Activated CD4-positive, CD25-positive, alpha-beta regulatory T cell treated with anti-CD3 and anti-CD28 coated beads, Interleukin-2, amount 50 U/mL, for 72 hours (primary cell): ENCODE results near the gene NDST4.

Experiments
- DNase-seq: peaks from one replicate; pipeline ENCODE4 v3.0.0; 2021

NDST4 gene

DNA sequence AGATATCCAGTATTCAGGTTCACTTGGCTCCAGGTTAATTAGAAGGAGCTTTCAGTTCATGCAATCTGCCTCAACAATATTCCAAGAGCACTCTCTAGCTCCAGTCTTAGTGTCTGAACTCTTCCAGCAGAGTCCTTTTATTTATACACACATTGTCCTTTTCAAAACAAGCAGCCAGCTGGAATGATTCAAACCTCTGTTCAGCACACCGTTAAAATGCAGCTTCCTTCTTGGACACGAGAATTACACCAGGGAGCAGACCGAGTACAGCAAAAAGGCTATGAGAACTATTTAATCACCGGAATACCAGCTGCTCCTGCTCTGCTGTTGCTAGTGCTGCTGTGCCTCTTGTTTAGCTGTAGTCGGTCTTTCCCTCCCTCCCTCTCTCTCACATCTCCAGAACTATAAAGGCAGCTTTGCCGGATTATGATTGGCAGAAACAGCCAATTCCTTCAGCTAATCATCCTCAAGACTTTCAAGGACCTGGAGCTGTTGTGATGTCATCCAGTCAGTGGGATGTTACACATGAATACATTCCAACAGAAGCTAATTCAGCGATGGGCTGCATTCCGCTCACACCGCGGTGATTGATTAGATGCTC, at the start of gene NDST4:
NDST4 (minus strand) TSS at position 115 of the 601 bp plus-strand sequence. CDS start 36,584 bp downstream, outside the sequence.
- DNase-seq, result no peak

DNA sequence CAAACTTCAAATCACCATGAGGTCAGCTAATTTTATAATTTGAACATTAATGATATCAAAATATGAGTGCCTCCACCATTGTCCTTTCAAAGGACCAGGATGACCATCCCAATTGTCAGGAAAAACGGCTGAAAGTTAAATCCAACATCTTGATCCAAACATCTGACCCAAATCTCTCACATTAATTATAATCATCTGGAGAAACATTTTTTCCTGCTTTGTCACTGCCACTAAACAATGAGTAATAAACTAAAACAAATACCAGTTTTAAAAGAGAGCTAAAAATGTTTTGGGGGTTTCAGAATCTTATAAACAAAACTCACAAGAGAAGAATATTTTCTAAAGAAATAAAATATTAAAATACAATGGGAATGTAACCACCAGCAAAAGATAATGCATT, 45.7 kb upstream of the NDST4 start:
- DNase-seq, result no peak

DNA sequence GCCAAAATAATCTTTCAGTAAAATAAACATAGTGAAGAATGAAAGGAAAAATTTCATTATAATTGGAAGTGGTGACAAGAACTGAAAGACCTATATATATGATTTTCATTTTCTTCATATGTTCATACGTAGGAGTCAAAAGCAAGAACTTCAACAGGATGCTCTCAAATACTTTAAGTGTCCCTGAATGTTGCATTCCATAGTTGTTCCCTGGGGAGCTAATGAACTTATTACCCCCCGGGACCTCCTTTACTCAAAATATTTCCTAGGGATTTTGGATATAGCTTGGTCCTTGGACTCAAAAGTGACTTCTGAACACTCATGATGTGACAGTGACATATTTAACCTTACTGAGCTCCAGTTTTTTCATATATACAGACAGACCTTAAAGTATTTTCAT, 44.9 kb upstream of the NDST4 start:
- no peak for DNase-seq

DNA sequence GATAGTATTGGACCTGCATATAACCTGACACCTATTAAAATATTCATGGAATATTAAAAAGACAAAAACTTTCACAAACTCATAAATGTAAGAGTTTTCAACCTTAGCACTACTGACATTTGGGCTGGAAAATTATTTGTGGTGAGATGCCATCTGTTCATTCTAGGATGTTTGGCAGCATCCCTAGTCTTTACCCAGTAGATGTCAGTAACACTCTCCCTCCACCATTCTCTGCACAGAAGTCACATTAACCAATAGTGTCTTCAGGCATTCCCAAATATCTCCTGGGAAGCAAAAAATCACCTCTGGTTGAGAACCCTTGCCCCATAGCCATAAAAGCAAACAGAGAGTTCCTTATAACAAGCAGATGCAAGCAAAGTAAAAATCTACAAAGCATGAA, 41.4 kb upstream of the NDST4 start:
- no peak for DNase-seq

DNA sequence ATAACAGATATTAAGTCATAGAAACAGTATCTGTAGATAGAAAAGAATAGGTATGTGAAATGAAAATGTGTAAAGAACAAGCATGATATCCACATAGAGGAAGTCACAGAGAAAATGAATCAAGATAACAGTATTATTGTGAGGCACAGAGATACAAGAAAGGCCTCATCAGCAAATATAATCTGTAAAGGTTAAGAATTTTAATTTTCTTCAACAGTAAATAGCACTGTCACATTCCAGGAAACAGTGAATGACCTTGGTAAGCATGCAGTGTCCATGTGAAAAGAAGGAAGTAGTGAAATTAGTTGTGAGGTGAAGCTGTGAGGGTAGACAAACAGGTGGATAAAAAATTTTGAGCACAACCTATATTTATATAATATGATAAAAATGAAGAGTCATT, 39.5 kb upstream of the NDST4 start:
- DNase-seq, result no peak

DNA sequence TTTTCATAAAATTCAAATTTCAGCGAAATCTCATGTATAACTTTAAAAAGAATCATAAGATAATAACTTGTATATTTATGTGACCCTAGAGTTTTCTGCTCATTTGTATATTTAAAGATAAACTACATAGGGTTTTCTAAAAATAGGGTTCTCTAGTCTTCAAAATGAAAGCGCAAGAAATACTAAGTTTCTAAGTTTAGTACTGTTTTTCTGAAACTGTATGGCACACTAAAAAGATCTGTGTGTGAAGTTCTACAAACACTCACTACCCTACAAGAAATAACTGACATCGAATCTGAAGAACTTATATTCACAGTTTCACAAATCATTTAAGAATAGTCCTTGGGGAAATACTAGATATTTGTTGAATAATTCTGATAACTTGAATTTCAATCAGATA, 38.7 kb upstream of the NDST4 start:
- DNase-seq, result no peak

DNA sequence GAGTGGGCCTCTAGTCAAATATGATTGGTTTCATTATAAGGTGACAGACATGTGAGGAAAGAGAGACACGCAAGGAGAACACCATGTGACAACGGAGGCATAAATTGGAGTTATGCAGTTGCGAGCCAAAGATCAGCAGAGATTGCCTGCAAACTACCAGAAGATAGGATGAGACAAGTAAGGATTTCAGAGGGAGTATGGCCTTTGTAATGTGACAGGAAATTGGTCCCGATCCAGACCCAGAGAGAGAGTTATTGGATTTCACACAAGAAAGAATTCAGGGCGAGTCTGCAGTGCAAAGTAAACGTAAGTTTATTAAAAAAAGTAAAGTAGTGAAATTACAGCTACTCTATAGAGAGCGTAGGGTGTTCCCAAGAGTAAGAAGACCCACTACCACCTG, 35.7 kb upstream of the NDST4 start:
- DNase-seq, result no peak

DNA sequence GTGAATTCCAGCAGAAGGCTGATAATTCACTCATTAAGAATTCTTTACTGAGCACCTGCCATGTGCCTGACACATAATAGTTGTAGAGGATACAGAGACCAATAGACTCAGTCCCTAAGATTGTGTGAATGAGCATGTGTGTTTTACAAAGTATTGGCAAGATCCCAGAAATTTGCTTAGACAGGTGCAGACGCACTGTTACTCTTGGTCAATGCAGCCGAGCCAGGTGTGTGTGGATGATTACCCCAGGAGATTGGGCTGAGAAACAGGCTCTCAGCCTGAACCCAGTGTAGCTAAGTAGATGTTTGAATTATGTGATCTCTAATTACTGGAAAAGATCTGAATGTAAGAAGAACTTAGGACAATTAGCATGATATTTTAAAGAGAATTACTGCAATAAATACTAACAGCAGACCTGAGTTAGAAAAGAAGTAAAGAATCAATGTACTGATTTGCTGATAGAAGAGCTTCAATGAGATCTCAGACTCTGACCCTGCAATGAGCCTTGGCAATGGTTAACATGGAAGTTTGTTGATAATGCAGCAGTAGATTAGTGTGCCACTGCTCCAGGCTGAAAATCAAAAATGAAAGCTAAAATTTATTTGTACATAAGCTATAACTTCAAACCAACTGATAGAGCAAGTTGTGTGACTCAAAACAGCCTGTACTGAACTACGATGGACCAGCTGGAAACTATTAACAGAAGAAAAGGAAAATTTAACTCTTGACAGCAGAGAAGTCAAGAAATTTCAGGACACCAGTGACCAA, 32.2 kb upstream of the NDST4 start:
- DNase-seq, result no peak

DNA sequence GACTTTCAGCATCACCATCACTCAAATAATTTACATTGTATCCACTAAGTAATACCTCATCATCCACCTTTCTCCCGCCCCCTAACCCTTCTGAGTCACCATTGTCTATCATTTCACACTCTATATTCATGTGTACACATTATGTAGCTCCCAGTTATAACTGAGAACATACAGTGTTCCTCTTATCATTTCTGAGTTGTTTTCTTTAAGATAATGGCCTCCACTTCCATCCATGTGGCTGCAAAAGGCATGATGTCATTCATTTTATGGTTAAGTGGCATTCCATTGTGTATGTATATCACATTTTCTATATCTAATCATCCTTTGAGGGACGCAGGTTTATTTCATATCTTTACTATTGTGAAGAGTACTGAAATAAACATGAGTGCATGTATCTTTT, 14.6 kb upstream of the NDST4 start:
- DNase-seq, result no peak

DNA sequence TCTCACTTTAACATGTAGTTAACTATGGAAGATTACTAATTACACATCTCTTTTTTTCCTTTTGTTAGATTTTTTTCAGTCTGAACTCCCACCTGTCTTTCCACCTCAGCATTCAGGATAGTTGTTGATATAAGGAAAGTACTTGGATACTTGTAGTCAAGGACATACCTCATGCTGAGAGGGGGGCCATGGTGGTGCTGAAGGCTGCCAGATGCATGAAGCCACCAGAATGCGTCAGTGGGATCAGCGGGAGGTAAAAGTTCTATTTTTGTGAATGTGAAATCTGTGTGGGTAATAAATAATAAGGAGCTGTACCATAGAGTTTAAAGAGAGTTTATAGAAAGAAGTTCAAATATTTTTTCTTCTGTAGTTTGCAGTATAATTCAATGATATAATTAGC, 13.1 kb upstream of the NDST4 start:
- no peak for DNase-seq

DNA sequence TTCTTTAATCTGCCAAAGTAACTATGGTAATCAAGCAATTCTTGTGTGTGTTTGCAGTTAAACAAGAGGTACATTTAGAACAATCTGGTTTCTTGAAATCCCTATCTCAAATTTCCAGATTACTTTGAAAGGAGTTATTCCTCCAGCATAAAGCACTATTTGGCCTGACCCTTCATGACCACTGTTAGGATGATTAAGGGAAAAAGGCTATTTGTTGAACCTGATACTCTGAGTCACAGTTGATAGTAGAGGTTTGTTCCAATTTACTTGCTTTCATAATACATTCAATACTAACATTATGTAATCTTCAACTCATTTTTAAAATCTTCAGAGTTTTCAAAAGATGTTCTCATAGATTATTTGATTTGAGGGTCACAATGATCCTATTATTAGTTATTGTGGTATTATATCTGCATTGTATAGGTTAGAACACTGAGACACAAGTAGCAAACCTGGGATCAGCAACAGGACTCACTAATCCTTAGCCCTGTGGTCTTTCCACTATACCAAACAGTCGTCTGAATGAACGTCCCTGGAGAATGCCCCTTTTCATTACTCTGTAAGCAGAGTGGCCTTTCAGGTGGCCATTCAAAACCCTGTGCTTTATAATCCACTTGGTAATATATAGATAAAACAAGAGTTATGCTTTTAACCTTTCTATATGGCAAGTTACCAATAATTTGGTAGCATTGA, 8.1 kb upstream of the NDST4 start:
- DNase-seq, result no peak

DNA sequence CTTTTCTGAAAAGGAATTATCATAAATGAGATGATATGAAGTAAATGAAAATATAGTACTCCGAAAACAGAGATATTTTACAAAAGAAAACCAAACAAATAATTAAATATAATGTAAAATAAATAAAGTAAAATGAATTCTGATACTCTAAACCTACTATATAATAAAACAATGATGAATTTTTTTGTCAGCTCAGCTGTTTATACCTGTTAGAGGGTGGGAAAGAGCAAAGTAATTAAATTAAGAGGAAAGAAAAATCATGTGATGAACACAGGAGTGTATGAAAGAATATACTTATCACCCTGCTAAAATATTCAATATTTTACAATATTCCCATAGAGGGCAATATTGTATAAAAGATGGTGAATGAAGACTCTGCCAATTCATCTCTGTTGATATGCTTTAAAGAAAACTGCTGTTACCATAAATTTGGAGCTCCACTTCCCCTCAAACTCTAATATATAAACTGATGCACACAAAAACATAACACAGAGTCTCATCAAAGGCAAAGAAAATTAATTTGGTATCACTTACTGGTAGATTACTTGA, 6.5 kb upstream of the NDST4 start:
- no peak for DNase-seq

DNA sequence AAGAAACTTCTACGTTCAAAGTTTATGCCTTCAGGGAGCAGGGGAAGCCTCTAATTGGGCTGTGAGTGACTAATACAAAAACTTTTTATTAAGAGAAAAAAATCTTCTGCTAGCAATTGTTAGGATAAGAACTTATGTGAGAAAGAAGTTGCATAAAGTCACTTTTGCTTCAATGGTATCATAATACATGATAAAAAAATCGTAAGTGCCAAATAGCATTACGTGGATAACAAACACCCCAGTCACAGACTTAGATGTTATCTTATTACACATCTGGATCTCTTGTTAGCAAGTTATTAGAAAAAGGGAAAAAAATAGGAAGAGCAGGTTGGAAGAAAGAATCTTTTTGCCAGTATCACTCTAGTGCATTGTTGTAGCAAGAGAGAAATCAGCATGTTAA, 4.2 kb upstream of the NDST4 start:
- no peak for DNase-seq

DNA sequence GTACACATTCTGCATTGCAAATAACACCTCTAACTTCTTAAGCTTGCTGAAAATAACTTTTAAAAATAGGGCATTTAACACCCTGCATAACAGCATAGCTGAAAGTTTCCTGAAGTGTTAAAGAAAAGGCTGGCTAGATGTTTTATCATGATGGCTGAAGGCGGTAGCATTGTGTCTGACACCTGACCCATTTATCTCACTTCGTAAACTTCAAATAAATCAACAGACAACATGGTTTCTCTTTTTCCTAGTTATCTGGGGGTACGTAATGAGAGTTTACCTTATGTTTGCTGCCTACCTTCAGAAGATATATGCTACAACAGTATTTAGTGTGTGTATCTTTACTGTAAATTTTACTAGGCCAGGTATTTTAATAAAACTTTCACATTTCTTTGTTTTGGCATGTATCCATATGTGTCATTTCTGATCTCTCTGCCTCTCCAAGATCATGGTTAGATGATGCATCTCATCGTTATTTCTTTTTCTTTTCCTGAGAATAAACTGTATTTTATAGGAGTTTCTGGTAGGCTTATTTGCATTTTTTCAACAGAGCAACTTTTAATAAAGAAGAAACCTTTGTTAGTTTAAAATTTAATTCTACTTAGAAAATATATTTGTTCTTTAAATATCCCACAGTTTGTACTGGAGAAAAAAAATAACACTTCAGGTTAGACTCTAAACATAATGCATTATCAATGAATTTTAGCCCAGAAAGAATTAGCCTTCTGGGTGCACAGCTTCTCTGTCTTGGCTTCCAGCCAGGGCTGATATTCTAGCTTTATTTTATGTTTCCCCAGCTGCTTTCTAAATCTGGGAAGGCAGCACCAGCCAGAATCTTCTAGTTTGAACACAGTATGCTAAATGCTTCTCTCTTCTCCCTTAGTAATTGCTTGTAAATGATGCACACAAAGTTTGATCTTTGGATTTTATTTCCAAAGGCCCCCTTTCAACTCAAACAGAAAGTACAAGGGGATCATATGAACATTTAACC, 2.9 kb downstream of the NDST4 start:
- DNase-seq, result no peak

DNA sequence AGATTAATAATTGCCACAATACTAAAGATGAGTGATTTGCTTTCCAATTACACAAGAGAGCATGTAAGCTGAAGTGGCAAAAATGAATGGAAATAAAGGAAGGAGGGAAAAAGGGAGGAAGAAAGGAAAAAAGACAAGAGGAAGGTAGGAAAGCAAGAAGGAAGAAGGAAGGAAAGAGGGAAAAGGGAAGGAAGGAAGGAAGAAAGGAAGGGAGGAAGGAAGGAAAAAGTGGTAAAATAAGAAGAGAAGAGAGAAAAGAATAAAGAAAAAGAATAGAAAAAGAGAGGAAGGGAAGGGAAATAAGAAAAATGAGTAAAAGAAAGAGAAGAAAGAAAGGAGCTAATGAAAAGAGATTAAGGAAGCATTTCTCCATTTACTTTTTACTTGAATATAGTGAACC, 4.6 kb downstream of the NDST4 start:
- no peak for DNase-seq

DNA sequence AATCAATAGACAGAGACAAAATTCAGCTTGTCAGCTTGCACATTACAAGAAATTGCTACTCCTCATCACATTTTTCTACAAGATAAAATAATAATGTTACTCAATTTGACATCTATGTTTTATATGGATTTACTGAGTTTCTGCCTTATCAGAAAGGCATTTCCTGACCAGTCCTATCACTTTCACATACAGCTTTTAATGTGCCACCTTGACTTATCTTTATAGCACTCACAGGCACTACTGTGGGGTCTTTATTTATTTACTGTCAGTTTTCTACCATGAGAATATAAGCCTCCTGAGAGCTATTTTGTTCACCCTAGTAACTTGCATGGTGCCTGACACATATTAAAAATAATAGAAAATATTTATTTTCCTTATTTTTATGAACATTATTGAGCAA, 6.0 kb downstream of the NDST4 start:
- no peak for DNase-seq

DNA sequence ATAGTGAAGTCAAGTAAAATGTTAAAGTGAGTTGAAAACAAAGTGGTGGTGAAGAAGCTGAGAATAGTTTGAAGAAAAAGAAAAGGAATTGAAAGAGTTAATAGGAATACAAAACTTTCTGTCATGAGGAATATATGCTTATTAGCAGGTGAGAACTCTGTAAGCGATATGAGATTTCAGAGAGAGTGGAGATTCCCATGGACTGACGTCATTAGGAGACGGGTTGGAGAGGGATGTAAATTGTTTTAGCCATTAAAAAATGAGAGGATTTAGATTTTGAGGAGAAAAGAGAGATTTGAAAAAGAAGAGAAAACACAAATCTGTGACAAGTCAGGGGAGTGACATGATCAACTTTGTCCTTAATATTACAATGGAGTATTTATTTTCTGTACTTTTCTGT, 11.7 kb downstream of the NDST4 start:
- no peak for DNase-seq

DNA sequence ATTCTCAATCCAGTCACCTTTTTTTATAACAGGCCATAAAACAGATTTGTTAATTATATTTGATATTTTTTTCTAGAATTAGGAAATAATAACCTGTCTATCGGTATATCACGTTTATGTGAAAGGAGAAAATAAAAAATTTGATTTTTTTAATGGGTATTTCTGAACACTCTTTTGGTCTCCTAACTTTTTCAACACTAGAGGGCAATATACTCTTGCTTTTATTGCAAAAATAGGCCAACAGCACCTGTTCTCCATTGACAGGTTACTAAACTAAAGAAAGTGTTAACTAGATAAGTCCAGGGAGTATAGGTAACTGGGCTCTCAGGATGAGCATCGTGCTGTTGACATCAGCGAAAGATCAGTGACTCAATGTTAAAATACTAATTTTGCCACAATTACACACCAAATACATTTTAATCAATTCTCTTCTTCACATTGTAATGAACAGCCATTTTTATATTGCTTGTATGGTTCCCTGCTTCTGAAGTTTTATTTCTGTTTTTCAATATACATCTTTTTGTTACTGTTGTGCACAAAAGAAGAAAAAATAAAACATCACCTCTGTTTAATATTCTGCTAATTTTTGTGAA, 22.8 kb downstream of the NDST4 start:
- DNase-seq, result no peak

DNA sequence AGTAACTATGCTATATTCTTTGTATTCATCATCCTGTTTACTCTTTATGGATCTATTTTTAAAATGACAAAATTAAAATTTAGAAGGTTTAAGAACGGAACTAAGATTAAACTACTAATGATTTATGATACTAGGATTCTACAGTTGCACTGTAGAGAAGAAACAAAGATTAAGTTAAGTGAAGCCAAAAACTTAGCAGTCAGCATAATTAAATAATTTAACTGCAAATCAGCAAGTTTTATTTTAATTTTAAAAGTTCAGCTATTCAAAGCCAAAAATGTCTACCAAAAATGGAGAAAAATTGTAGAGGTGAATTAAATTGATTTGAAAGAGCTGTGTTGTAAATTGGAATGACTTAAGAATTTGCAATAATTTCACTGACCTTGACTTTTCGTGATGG, 30.8 kb downstream of the NDST4 start:
- DNase-seq, result no peak

DNA sequence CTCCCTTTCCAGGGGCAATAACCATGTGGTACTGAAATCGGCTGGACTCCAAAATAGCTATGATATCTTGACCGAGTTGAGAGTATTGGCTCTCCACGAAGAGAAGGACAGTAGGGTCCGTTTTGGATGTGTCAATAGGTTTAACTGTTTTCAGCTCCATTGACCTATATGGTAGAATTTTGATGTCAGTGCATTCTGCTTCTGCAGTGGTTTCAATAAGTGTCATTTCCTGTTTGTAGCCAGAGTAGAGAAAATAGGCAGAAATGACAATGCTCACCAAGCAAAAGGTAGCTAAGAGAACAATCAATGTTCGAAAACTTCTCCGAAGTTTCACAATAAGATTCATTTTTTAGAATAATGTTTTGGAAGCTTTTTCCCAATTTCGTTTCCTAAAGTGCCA, 36.7 kb downstream of the NDST4 start:
- no peak for DNase-seq

DNA sequence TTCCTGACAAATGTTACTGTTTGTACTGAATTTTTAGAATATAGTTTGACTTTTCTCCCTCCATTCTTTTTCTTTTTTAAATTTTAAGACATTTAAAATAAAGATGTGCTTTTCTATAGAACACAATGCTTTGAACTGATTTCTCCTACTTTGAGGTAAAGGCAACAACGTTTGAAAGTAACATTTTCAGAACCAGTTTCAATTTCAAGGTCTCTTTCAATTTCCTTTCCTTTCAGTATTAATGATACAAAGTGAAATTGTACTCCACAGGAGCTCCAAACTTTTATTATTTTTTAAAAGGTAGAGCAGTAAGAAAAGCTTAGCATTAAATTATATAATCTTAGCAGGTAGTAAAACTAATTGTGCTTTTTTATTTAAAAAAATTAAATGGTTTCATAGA, 54.9 kb downstream of the NDST4 start:
- DNase-seq, result no peak

DNA sequence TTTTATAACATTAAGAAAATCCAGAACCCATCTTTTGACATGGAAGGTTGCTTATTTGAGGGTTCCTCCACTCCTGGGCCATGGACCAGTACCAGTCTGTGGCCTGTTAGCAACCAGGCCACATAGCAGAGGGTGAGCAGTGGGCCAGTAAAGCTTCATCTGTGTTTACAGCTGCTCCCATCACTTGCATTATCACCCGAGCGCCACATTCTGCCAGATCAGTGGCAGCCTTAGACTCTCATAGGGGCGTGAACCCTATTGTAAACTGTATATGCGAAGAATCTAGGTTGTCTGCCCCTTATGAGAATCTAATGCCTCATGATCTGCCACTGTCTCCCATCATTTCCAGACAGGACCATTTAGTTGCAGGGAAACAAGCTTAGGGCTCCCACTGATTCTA, 58.6 kb downstream of the NDST4 start:
- DNase-seq, result no peak
